Heart left ventricle (tissue), 13 donors: ENCODE data around the gene BEST4.

Experiments
- CTCF ChIP-seq, 12 donors: fragments of 200-600 bp; sonication (generic) in 4 of 12; IDR thresholded peaks; one replicate each; pipeline versions ENCODE4 v1.5.0 to v1.8.0; 2018 to 2022; ENCODE audit warnings: antibody characterized with exemption in 12 of 12, mild to moderate bottlenecking in 5 of 12
- POLR2A ChIP-seq, 2 donors: fragments of 450-650 bp; IDR thresholded peaks; one replicate each; pipeline ENCODE4 v1.6.1; 2017; ENCODE audit warnings: antibody characterized with exemption in 2 of 2, mild to moderate bottlenecking in 2 of 2, moderate library complexity in 2 of 2
- donor health status: ischemic (EF 13 %, LVEDD 7.1; RV severe dilation, severe dysfunction).
- donor health status: DM: no; HTN: yes; CAD: no.
- donor health status: DM: no; HTN: no; CAD: no.
- donor health status: ischemic (EF 25% LVEDD 6.9; RV normal size, moderate dysfunction).
- donor health status: ischemic (EF 25% LVEDD 5.7; RV mildly dilated, moderate dysfunction).
- donor health status: ischemic (EF 35%, LVEDD 5.7; RV mildly dilated, moderate dysfunction).
- donor health status: nonischemic (EF 11% LVEDD 7.7; RV severe dilation, severe dysfunction).
- donor health status: DM: yes; HTN: yes; CAD: no.
- donor health status: PGD.
- donor health status: ischemic (EF 29% LVEDD 5.4; RV normal size, mild dysfunction).
- donor health status: nonischemic (EF 23%, LVEDD 6.1; RV moderate dilation, normal function).

DNA sequence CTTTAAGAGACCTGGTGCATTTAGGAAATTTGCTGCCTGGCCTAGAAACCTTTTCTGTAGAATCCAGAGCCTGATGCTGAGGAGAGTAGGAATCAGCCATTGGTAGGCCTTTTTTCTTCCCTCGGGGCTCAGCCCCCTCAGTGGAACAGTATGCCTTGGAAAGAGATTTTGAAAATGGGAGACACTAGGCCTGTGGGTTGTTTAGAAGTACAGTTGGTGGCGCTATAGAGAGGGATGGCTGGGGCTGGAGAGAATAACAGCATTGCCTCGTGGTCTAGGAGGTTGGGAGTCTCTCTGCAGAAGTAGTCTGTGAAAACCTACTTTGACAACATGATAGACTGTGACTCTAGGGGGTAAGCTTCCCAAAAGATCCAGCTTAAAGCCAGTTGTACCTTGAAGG, 40.1 kb downstream of the BEST4 start:
- no peak for TF ChIP-seq CTCF (IDR thresholded peaks at IDR 0.05)
- TF ChIP-seq POLR2A (IDR thresholded peaks at IDR 0.05): no peak
